Stimulated activated CD4-positive, alpha-beta T cell treated with anti-CD3 and anti-CD28 coated beads, TNF-alpha, amount 100 ng/mL, for 4 hours (primary cell): ENCODE measurements around the gene FAM3B.

Experiments used
- DNase-seq, 3 experiments: peaks; one replicate each; pipeline ENCODE4 v3.0.0-alpha.2; 2020; ENCODE audit warnings: low read depth in 3 of 3

The FAM3B gene

GRCh38 chr21:41393876-41394465, 77.4 kb downstream of the FAM3B start:
- DNase-seq = no peak

GRCh38 chr21:41396558-41397075, 80.0 kb downstream of the FAM3B start:
- no peak for DNase-seq

DNA sequence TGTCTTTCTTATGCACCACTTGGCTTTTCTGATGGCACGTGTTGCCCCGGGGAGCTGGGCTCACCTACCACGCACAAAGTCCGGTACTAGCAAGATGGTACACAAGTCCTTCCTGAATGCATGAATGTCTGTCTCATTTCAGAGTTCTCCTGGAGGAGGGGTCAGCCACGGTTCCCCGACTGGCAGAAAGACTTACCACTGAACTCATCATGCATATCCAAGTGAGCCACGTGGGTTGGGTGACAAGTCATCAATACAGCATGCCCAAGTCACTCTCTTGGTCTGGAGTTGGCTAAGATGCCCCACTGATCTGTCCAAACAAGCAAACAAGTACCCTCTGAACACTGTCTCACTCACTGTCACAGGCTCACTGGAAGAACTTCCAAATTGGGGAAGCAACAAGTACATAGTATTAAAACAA, 80.9 kb downstream of the FAM3B start:
- no peak for DNase-seq

DNA sequence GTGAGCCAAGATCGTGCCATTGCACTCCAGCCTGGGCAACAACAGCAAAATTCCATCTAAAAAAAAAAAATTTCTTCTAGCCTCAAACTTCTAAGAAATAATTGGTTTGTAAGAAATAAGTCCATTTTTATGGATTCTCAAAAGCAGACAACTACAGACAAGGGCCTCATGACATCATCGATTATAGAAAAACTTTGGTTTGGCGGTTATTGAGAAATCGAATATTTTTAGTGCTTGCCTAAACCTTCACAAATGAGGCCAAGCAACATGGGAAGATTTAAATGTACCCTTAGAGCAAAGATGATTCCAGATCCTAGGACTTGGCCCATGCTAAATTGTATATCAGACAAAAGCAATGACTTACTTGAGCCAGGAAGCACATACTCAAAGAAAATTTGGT, 81.7 kb downstream of the FAM3B start:
- DNase-seq = no peak

DNA sequence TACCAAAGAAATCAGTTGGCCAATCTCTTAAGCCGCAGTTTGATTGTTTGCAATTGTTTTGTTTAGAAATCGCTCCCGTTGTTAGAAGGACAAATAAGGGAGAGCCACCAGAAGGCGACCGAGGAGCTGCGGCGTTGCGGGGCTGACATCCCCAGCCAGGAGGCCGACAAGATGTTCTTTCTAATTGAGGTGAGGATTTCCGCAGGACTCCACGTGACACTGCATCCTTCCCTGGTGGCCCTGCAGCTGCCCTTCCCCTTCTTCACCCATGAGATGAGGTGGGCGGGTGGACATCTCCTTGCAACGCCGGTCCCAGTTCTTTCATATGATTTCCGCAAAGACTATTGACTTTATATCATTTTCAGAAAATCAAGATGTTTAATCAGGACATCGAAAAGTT, 82.2 kb downstream of the FAM3B start:
- DNase-seq = no peak

- no peak for DNase-seq
Observed at GRCh38 chr21:41399246-41399800, 82.7 kb downstream of the FAM3B start.

DNA sequence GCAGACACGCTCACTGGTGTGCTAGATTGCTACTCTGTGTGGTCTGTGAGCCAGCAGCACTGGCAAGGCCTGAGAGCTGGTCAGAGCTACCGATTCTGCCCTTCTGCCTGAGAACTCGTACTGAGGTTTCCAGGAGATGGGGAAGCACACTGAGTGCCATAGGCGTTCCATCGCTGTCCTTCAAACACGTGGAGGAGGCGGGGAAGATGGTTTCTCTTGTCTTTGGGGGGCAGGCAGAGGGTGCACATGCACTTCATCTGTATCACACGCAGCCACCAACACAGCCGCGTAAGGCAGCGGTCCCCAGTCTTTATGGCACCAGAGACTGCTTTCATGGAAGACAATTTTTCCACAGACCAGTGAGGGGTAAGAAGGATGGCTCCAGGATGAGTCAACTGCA, 85.6 kb downstream of the FAM3B start:
- DNase-seq = no peak

DNA sequence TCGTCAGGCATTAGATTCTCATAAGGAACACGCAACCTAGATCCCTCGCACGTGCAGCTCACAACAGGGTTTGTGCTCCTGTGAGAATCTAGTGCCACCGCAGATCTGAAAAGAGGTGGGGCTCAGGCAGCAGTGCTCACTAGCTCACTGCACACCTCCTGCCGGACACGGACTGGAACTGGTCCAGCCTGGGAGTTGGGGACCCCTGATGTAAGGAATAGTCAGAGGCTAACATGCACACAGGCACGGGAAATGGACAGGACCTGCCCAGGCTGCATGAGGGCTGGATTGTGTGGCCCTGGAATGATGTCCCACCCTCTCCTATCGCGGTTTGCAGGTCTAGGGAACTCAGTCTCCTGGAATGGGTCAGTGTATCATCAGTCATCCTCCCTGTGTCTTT, 86.2 kb downstream of the FAM3B start:
- no peak for DNase-seq

- DNase-seq = no peak
Observed at GRCh38 chr21:41403331-41403730, 86.7 kb downstream of the FAM3B start.

- DNase-seq = no peak
Observed at GRCh38 chr21:41403966-41404365, 87.4 kb downstream of the FAM3B start.

GRCh38 chr21:41405321-41405720, 88.7 kb downstream of the FAM3B start:
- no peak for DNase-seq

DNA sequence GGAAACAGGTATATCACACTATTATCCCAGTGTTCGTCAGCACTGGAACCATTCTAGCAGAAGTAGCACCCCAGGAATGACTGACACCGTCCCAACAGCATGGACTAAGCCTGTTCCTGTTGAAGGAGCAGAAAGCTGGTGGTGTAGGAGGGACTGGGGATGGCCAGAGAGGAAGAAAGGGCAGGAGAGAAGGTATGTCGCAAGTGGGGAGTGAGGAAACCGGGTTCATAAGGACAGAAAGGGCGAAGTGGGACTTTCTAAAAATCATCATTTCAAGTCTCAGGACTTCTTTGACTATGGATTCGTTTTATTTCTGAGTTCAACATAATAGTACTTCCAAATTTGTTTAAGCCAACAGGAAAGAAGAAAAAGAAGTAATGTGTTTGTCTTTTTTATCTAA, 89.7 kb downstream of the FAM3B start:
- no peak for DNase-seq
